ENCODE results near the gene USP17L20. TPM values are rescaled to one million over a fixed set of nuclear protein-coding genes. Genes with fewer than 3 reads are reported as not detected.
"Not testable (repeated sequence)": the region's sequence is repeated elsewhere in the genome, so short reads cannot be mapped to it uniquely, and the experiment has no call there.

USP17L20 gene
- total RNA-seq, 1 experiment from 2014 or later: not detected

DNA sequence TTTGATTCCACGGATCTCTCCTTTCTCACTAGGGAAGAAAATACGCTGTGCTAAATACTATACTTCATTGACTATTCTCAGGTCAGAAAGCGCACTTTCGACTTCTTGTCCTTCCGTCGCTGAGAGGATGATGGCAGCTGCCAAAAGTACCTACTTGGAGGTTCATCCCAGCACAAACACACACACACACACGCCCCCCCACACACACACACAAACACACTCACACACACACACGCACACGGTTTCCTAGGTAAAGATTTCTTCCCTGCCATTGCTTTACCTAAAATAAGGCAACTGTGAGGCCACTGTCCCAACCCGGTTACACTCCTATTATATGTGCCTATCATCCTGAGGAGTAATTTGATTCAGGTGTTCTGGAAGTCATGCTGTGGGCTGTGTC is 13.8 kb downstream of the USP17L20 start:
- H3K27ac ChIP-seq; H3F3A ChIP-seq (ENCODE audit: insufficient read depth, low read depth); H3K27me3 ChIP-seq (ENCODE audit: insufficient read depth, low read depth); H3K4me3 ChIP-seq; H3K79me2 ChIP-seq (ENCODE audit: low read depth); CTCF ChIA-PET; DNase-seq; intact Hi-C loops (cut with micrococcal nuclease; ENCODE audit: unreplicated experiment); H3K9me2 ChIP-seq (ENCODE audit: insufficient read depth); POLR2A ChIA-PET (ENCODE audit: unreplicated experiment); BruUV-seq (replicated peaks); H3K36me3 ChIP-seq (ENCODE audit: low read depth); H3K4me2 ChIP-seq; H3K9me3 ChIP-seq (ENCODE audit: insufficient read depth, low read depth); H2AFZ ChIP-seq; H4K20me1 ChIP-seq (ENCODE audit: insufficient read depth); H3K4me1 ChIP-seq (replicated peaks; ENCODE audit: insufficient read depth): not testable (repeated sequence)

Other genes with a start within 250 kb of the USP17L20 start
- gene FAM90A26, start 87.7 kb upstream of the USP17L20 start, total RNA-seq (2021): not detected in 2 replicates
- not detected in 2 replicates for gene USP17L10, start 47.5 kb upstream of the USP17L20 start, total RNA-seq (2021)
- gene USP17L11, start 42.7 kb upstream of the USP17L20 start, total RNA-seq (2021): not detected in 2 replicates
- not detected in 2 replicates for gene USP17L12, start 38.0 kb upstream of the USP17L20 start, total RNA-seq (2021)
- not detected in 2 replicates for gene USP17L13, start 33.2 kb upstream of the USP17L20 start, total RNA-seq (2021)
- not detected in 2 replicates for gene USP17L15, start 23.7 kb upstream of the USP17L20 start, total RNA-seq (2021)
- gene USP17L17, start 14.2 kb upstream of the USP17L20 start, total RNA-seq (2021): not detected in 2 replicates
- not detected in 2 replicates for gene USP17L18, start 9.5 kb upstream of the USP17L20 start, total RNA-seq (2021)
- gene USP17L19, start 4.7 kb upstream of the USP17L20 start, total RNA-seq (2021): not detected in 2 replicates
- not detected in 2 replicates for gene USP17L21, start 4.7 kb downstream of the USP17L20 start, total RNA-seq (2021)
- not detected in 2 replicates for gene USP17L22, start 9.5 kb downstream of the USP17L20 start, total RNA-seq (2021)
- not detected in 2 replicates for gene USP17L24, start 67.0 kb downstream of the USP17L20 start, total RNA-seq (2021)
- not detected in 2 replicates for gene USP17L25, start 71.8 kb downstream of the USP17L20 start, total RNA-seq (2021)
- not detected in 2 replicates for gene USP17L26, start 76.5 kb downstream of the USP17L20 start, total RNA-seq (2021)
- gene USP17L5, start 81.3 kb downstream of the USP17L20 start, total RNA-seq (2021): not detected in 2 replicates
- gene USP17L27, start 86.0 kb downstream of the USP17L20 start, total RNA-seq (2021): not detected in 2 replicates
- gene USP17L28, start 90.8 kb downstream of the USP17L20 start, total RNA-seq (2021): not detected in 2 replicates
- not detected in 2 replicates for gene USP17L29, start 95.5 kb downstream of the USP17L20 start, total RNA-seq (2021)
- not detected in 2 replicates for gene USP17L30, start 105.0 kb downstream of the USP17L20 start, total RNA-seq (2021)
- gene DEFB131A, start 186.3 kb downstream of the USP17L20 start, total RNA-seq (2021): not detected in 2 replicates